GM19468 (cell line): ENCODE data around the gene SLC39A6.
"Not testable (repeated sequence)": the region's sequence is repeated elsewhere in the genome, so short reads cannot be mapped to it uniquely, and the experiment has no call there.

ENCODE experiments used
- ATAC-seq: cut with Tn5 transposase; IDR thresholded peaks from one replicate; pipeline ENCODE4 v1.9.1; 2021; ENCODE audit warnings: mild to moderate bottlenecking, moderate library complexity, moderate number of reproducible peaks; ENCODE audit not compliant: unreplicated experiment; ENCODE audit errors: extremely low read depth

The SLC39A6 gene, protein sequence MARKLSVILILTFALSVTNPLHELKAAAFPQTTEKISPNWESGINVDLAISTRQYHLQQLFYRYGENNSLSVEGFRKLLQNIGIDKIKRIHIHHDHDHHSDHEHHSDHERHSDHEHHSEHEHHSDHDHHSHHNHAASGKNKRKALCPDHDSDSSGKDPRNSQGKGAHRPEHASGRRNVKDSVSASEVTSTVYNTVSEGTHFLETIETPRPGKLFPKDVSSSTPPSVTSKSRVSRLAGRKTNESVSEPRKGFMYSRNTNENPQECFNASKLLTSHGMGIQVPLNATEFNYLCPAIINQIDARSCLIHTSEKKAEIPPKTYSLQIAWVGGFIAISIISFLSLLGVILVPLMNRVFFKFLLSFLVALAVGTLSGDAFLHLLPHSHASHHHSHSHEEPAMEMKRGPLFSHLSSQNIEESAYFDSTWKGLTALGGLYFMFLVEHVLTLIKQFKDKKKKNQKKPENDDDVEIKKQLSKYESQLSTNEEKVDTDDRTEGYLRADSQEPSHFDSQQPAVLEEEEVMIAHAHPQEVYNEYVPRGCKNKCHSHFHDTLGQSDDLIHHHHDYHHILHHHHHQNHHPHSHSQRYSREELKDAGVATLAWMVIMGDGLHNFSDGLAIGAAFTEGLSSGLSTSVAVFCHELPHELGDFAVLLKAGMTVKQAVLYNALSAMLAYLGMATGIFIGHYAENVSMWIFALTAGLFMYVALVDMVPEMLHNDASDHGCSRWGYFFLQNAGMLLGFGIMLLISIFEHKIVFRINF

DNA sequence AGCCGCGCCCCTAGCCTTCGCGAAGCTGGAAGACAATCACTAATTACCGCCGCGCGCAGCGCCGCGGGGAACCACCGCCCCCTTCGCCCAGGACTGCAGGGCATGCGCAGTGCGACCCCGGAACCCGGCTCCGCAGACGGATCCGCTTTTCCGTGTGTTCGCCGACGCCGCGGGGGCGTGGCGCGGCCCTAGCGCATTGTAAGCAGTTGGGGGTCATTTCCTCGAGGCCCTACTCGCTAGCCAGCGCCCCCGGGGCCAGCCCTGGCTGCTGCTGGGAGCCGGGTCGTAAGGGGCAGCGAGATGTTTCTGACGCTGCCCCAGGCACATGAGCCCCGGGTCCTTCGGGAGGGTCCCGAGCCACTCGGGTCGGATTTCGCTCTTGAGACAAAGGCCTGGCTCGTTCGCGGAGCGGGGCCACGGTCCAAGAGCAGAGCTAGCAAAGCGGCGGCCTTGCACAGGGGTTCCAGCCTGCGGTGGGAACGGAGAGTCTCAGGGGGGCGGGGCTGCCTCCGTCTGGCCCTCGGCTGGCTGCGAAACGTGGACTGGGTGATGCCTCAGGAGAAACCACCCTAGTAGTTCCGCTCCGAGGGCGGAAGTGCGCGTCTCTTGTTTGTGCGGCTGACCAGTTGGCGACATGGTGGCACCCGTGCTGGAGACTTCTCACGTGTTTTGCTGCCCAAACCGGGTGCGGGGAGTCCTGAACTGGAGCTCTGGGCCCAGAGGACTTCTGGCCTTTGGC, at the start of gene SLC39A6, which contains the start of gene ELP2:
TSS of gene SLC39A6 (minus strand) at position 41 of the 739 bp plus-strand sequence. CDS start 2,333 bp downstream, outside the sequence.
TSS of gene ELP2 (plus strand) at position 600 of the 739 bp plus-strand sequence. CDS start at position 635, 35 bp downstream.
- peak; percentile 83 for ATAC-seq

DNA sequence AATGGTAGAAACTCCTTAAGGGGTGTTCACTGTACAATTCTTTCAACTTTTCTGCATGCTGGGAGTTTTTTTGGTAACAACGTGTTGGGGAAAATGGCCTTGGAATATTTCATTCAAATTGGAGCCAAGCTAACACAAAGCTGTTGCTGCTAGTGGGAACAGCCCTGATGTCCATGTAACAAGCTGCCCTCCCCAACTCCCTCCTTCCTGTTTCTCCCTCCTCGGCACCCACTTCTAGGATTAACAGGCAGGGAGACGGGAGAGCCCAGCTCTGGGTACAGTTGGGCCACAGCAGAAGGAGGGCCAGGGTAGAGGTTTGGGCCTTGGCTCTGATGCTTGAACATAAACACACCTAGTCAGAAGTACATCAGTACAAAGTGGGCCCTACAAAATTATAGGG, 48.8 kb upstream of the SLC39A6 start:
- no peak for ATAC-seq

DNA sequence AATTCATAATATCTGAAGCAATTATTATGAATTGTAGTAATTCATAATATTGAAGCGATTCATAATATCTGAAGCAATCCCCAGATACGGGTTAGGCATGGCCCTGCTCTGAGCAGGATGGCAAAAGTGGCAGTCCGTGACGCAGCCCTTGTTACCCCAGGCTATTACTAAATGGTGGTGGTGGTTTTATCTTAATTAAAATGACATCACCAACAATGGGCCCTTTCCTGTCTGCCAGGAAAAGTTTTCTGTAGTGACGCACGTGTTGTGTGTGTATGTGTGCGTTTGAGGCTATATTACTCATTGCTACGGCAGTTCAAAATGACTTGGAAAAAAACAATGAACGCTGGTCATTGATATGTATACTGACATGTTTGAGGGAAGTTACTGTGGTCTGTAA, 47.6 kb upstream of the SLC39A6 start:
- ATAC-seq = no peak

DNA sequence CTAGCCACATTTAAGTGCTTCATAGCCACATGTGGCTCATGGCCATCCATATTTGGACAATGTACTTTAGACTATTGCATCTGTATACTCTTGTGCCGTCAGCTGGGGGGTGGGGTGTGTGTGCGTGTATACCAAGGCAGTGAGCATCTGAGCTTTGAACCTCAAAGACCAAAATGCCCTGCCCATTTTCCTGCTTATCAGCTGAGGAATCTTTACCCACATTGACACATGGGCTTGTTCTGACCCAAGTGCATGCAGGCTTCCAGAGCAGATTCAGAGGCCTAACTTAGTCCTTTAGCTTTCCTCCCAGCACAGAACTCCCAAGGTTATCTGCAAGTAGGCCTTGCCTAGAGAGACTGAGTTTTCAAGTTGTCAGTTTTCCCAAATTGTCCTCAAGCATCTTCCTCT, 47.0 kb upstream of the SLC39A6 start:
- ATAC-seq = no peak

DNA sequence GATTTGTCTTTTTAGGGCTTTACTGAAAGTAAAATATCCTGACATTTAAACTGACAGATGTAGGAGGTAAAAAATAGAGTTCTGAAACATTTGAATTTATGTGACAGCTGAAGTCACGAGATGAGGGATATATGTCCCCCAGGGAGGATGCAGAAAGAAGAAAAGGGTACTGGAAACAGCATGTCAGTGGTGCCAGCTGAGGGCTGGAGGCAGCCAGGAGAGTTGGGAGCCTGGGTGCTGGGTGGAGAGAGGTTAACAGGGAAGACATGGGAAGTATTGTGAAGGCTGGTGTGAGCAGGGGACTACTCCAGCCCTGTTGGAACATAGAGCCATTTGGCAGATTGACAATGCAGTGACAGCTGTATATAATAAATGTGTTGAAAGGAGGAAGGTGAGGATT, 46.3 kb upstream of the SLC39A6 start:
- no peak for ATAC-seq

DNA sequence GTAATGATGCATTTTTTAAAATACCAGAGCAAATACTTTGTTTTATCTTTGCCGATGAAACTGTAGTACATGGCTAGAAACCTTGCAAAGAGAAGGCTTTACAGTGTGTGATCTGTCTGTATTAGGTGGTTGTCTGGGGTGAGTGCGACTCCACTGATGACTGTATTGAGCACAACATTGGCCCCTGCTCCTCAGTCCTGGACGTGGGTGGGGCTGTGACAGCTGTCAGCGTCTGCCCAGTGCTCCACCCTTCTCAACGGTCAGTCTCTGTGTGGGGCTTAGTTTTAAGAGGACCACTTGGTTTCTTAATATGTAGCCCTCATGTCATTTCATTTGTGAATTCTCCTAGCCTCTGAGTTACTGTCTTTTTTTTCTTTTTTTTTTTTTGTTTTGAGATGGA, 40.8 kb upstream of the SLC39A6 start:
- no peak for ATAC-seq

DNA sequence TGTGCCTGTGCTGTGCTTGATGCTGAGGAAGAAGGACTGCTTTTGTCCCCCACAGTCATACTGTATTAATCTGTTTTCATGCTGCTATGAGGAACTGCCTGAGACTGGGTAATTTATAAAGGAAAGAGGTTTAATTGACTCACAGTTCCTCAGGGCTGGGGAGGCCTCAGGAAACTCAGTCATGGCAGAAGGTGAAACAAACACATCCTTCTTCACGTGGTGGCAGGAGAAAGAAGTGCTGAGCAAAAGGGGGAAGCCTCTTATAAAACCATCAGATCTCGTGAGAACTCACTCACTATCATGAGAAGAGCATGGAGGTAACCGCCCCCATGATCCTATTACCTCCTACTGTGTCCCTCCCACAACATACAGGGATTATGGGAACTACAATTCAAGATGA, 39.2 kb upstream of the SLC39A6 start:
- ATAC-seq = not testable (repeated sequence)

DNA sequence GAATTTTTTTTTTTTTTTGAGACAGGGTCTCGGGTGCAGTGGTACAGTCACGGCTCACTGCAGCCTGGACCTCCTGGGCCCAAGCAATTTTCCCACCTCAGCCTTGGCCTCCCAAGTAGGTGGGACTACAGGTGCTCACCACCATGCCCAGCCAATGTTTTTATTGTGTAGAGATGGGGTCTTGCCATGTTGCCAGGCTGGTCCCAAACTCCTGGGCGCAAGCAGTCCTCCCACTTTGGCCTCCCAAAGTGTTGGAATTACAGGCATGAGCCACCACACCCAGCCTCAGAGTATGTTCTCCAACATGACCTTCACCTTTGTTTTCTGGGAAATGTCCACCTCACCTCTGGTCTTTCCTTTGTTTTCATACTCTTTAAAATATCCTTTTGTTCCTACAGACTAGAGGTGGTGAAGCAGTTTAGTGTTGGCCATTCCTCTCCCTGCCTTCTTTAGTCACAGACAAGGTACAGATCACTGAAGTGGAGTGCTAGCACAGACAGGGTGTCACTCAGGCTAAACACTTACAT, 38.6 kb upstream of the SLC39A6 start:
- no peak for ATAC-seq

DNA sequence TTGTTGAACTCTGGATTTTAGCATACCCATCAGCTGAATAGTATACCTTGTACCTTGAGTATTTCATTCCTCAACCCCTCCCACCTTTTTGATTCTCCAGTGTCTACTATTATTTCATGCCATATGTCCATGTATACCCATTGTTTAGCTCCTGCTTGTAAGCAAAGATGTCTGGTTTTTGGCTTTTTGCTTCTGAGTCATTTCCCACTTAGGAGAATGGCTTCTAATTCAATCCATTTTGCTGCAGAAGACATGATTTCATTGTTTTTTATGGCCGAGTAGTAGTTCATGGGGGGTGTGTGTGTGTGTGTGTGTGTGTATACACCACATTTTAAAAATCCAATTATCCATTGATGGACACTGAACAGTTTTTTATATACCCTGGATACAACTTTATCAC, 33.8 kb upstream of the SLC39A6 start:
- no peak for ATAC-seq

DNA sequence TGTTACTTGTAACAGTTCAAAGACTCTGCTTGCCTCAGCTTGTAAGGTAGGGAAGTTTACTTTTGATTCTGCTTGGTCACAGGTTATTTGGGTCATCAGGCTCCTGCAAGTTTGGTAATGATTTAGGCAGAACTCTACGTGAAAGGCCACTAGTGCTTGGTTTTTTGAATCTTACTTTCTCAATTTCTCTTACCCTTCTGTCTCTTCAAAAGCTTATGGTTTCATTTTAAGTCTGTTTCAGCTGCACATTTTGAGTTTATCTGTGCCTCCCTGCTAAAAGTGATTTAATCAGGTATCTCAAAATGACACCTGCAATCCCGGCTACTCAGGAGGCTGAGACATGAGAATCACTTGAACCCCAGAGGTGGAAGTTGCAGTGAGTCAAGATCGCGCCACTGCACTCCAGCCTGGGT, 31.8 kb upstream of the SLC39A6 start:
- no peak for ATAC-seq

DNA sequence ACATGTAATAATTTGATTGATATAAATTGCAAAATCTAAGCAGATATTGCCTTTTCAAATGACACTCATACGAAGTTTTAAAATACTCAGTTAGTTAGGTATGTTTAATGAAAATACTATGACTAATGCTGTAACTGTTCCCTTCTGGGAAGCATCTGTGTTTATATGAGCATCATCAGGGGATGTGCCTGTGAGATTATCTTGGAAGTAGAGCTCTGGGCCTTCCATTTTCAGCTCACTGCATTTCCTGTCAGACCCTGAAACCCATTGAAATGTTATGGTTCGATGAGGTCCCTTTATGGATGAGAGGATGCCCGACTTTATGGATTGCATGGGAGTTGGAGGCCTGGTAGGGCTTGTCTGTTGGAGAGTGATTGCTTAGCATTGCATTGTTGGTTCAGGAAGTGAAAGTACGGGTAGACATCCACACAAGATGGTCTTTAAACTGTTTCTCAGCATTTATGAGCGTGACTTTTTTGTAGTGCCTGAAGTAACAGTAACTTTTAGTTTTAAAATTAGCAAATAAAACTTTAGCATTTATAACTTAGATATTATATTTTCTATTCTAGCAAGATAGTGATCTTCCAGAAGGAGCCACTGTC, 29.2 kb upstream of the SLC39A6 start:
- no peak for ATAC-seq

DNA sequence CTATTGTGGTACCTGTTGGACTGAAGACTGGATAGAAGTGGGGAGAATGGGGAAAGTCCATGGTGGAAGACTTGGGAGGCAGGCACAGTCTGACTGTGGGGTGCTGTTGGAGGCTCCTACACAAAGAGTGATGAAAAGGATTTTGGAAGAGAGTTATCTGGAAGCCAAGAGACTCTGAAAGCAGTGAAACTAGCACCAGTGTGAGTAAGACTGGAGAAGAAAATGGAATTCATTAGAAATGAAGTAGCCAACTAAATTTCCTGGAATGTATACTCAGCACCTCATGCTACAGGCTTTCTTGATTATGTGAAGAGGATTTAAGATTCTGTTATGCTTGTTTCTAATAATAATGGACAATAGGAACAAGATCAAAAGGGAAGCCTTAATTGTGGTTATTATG, 28.3 kb upstream of the SLC39A6 start:
- ATAC-seq = no peak

DNA sequence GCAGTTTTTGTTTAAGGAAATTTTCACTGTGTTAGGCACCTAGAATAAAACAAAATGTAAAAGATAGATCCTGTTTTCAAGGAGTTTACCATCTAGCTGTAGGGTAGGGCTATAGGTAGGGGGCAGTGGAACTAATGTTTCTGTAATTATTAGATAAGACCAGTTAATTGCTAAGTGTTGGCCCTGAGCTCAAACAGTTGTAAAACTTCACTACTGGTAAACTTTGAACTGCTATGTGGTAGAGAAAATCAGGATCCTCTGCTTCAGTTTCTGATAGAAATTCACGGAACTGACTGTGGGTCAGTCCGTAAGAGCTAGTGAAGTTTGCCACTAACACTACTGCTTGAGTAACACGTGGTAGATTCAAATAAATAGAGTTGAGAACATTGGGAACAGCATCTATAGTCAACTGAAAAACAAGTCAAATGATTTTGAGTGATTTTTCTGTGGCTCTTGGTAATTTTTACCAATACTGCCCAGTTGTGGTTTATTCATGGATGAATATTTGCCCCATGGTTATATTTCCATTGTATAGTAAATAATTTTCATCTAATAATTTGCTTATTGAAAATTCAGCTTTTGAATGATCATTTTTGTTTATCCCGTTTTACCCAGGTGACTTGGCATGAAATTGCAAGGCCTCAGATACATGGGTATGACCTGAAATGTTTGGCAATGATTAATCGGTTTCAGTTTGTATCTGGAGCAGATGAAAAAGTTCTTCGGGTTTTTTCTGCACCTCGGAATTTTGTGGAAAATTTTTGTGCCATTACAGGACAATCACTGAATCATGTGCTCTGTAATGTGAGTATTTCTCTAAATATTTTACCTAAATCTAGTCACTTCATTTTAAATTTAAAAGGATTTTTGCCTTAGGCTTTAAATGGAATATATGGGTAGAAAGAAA, 27.0 kb upstream of the SLC39A6 start:
- no peak for ATAC-seq

DNA sequence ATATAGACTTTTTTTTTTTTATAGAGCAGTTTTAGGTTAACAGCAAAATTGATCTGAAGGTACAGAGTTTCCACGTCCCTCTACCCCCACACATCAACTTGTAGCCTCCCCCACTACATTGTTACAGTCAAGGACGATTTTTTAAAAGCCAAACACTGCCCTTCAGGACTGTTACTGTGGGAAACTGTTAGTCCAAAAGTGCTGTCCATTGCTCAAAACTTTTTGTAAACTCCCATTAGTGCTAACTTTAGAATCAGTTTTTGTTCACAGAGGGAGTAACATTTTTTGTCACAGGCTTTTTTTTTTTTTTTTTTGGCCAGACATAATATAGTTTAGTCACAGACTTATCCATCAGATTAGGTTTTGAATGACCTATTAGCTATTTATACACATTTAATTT, 24.6 kb upstream of the SLC39A6 start:
- no peak for ATAC-seq

DNA sequence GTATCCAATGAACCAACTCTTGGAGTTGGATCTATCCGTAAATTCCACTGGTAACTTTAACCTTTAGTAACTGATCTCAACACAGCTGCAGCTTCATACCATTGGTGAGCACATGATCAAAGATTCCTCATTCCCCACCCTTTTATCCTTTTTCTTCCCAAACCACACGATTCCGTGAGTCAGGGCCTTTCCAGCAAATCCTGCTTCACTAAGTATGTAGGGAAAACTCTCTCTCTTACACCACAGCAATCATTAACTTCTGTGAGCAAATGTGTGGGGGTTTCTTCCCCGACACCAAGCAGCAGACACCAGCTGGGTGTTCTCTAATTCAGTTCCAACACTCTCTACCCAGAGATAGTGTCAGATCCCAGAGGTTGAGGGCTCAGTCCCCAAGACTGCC, 24.1 kb upstream of the SLC39A6 start:
- no peak for ATAC-seq

DNA sequence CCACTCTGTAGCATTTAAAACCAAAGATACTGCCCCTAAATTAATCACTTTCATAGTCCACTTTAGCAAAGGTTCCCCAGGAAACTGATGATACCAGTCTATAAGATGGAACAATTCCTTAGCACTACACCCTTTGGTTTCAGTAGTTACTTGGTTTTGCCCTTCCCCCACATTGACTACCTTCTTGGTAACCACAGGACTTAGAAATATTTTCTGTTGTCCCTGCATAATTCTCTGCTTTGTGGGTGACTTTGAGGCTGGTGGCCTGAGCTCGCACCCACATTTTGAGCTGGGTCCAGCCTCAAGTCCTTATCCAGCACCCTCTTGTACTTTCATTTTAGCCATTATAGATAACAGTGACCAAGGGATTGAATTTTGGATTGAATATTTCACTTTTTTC, 23.6 kb upstream of the SLC39A6 start:
- no peak for ATAC-seq

DNA sequence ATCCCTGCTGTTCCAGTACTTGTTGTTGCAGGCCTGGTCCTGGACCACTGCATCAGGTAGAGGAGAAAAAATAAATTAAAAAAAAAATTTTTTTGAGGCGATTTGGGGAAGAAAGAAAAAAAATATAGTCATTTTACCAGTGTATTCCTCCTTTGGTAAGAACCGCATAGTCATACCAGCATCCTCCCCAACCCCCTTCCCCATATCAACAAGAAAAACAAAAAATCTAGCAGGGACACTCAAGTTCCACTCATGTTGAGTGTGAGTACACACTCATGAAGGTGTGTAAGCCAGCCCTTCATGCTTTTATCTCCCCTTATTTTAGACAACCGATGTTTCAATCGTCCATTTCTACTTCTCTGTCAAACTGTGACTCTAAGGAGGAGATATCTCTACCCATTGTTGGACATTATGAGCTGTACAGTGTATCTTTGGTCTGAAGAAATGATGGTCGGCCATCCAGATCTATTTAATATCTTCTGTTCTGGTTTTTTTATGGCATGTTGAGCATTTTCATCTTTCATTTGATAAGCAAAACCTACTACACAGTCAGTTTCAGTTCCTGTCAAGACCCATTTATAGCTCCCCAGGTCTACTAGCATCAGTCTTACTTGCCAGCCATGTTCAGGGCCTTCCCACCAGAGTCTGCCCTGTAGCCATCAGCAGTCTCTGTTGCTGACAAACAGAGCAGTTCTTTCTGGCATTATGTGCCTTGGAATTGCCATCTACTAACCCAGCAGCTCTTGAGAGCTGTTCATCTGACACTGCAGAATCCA, 20.6 kb upstream of the SLC39A6 start:
- ATAC-seq = peak; percentile 76

DNA sequence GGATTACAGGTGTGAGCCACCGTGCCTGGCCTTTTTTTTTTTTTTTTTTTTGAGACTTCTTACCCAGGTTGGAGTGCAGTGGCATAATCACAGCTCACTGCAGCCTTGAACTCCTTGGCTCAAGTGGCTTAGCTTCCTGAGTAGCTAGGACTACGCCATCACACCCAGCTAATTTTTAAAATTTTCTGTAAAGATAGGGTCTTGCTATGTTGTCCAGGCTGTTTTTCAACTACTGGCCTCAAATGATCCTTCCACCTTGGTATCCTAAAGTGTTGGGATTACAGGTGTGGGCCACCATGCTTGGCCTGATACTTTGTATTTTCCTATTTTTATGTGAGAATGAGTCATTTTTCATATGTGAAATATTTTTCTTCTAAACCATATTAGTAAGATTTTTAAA, 14.3 kb upstream of the SLC39A6 start:
- no peak for ATAC-seq
